ENCODE data around the gene PARD3B.
A peak's percentile ranks its signal among the peaks of the same experiment; 100 is the strongest.

The PARD3B gene

DNA sequence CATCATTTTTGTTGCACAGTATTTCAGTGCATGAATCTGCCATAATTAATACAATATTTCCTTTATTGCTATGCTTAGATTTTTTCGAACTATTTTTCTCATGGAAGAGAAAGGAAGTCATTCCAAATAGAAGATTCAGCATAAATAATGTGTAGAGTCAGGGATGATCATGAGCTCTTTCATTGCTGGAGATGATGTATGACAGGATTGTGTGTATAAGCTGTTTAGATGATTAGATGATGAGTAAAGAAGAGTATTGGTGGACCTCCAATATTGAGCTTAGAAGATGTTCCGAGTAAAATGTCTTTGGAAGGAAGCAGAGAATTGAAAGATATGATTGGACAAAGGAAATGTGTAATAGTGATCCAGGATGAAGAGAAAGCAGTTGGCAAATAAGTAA lies 364.5 kb downstream of the PARD3B start:
- DNase-seq: peak; percentile 5

DNA sequence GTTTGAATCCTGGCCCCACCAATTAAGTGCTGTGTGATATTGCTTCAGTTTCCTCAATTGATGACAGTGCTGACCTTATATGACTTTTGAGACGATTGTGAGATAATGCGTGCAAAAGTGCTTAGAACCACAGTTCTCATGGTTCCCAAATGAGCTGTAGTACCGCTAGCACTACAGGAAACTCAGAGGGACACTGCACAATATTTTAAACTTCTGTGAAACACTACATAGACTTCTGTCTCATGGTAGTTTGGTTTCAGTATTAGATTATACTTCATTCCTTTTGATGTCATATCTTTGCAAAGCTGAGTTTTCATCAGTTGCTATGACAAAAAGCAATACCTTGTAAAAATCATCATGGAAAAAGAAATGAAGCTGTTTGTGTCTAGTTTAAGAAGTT lies 368.0 kb downstream of the PARD3B start:
- DNase-seq: no peak

DNA sequence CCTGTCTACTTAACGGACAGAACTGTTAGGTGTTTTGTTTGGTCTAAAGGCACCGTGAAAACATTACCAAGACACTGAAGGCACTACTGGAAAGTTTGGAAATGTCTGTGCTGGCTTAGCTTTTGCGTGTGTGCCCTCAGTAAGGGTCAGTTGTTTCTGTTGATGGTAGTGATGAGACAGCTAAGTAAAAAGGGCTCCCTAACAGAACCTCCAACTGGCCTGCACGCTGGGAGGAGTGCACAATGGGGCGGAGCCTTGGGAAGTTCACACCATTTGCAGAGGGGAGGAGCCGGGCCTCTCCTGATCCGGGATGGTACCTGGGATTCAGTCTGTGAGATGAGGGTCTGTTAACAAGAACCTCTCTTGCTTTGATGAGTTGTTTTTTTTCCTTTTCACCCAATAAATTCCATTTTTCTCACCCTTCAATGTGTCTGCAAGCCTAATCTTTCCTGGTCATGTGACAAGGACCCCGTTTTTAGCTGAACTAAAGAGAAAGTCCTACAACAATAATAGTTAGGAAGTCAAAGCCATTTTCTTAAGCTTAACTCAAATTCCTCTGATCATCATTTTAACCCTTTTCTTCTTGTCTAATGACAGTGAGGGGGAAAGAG lies 368.7 kb downstream of the PARD3B start:
- DNase-seq: no peak

- no peak for DNase-seq
Measured at GRCh38 chr2:204914708-204915107, 369.4 kb downstream of the PARD3B start.

GRCh38 chr2:204917089-204917701 lies 371.9 kb downstream of the PARD3B start:
- no peak for DNase-seq

GRCh38 chr2:204920776-204921175 lies 375.5 kb downstream of the PARD3B start:
- no peak for DNase-seq

DNA sequence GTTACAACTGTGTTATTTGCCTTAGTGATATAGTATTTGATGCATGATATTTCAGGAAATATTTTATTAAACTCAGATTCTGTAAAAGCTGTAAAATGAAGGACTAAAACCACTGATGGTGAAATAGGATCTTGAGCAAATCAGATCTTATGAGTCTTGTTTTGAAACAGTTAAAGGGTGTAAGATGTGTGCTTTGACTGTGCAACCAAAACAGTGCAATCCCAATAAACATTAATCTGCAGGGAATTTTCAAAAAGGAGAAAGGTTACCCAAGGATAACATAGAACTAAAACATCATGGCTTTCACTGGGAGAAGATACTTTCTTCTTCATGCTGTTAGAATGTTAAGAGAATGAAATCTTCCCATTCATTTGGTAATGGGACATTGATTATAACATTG lies 378.7 kb downstream of the PARD3B start:
- no peak for DNase-seq

- DNase-seq: no peak
Measured at GRCh38 chr2:204931562-204931961, 386.3 kb downstream of the PARD3B start.

GRCh38 chr2:204933735-204934374 lies 388.6 kb downstream of the PARD3B start:
- DNase-seq: no peak

DNA sequence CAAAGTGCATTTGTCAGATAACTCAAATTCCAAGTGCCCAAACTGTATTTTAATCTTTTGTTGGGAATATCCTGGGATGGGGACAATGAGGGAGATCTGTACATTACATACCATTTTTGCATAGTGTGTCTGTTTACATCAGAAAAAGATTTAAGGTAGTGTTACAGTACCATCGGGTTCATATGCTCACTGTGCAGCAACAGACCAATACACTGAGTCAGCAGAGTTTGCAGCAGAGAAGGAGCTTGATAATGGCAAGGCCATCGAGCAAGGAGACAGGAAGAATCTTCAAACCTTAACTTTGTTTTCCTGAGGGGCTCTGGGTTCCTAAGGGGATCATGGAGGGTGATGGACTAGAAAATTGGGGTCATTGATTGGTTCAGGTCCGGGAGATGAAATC lies 399.7 kb downstream of the PARD3B start:
- no peak for DNase-seq

- DNase-seq: no peak
Measured at GRCh38 chr2:204945376-204945775, 400.1 kb downstream of the PARD3B start.

DNA sequence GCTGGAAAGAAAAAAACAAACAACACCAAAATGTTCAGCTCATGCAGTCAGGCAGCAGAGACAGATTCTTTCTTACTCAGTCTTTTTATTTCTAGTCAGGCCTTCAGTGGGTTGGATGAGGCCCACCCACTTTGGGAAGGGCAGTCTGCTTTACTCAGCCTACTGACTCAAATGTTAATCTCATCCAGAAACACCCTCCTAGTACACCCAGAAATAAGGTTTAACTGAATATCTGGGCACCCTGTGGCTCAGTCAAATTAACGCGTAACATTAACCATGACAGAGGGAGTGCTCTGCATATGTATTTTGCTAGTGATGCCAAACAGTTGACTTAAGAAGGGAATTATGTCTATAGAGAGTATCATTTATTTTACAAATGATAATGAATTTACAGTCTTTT lies 401.6 kb downstream of the PARD3B start:
- no peak for DNase-seq

- no peak for DNase-seq
Measured at GRCh38 chr2:204947405-204947804, 402.1 kb downstream of the PARD3B start.

- no peak for DNase-seq
Measured at GRCh38 chr2:204948024-204948763, 402.9 kb downstream of the PARD3B start.

DNA sequence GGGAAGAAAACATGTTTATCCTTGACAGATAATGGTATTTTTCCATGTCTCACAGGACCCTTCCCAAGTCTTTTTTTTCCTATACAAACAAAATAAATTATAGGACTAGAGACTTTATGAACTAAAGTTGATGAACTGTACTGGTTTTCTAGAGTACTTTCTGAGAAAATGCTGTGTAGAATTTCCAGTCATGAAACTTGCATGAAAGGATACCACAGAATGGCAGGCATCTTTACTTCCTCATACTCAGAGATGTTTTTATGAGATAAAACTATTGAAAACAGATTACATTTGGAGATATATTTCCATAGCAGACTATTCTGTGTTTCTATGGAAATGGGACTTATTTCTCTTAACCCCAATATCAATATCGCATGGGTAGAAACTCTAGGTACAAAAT lies 403.5 kb downstream of the PARD3B start:
- no peak for DNase-seq

DNA sequence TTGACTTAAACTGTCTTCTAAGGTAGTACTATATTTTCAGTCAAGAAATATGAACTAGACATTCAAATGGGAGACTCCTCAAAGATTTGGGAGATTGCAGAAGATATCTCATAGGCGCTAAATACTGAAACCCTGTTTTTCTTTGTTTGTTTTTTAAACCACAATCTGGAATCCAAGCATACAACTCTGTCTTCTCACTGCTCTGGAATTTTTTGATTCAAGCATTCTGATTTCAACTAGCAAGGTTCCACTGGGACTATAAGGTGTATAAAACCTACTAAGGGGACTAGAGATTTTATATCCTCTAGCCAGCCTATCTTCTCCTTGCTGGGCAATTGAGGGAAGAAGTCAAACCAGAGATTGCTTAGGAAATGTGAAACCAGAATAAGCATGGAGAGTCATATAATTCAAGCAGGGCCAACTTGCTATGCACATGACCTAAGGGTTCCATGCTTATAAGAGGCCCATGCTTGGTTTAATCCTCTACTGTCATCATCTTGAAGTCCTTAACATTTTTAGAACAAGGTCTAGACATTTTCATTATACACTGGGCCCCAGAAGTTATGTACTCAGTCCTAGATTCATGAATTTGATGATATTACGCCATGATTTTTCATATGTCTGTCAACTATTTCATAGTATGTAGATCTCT lies 405.5 kb downstream of the PARD3B start:
- peak; percentile 65 for DNase-seq

- no peak for DNase-seq
Measured at GRCh38 chr2:204958371-204958770, 413.1 kb downstream of the PARD3B start.

- no peak for DNase-seq
Measured at GRCh38 chr2:204964414-204964813, 419.1 kb downstream of the PARD3B start.

GRCh38 chr2:204966245-204966644 lies 421.0 kb downstream of the PARD3B start:
- DNase-seq: no peak

DNA sequence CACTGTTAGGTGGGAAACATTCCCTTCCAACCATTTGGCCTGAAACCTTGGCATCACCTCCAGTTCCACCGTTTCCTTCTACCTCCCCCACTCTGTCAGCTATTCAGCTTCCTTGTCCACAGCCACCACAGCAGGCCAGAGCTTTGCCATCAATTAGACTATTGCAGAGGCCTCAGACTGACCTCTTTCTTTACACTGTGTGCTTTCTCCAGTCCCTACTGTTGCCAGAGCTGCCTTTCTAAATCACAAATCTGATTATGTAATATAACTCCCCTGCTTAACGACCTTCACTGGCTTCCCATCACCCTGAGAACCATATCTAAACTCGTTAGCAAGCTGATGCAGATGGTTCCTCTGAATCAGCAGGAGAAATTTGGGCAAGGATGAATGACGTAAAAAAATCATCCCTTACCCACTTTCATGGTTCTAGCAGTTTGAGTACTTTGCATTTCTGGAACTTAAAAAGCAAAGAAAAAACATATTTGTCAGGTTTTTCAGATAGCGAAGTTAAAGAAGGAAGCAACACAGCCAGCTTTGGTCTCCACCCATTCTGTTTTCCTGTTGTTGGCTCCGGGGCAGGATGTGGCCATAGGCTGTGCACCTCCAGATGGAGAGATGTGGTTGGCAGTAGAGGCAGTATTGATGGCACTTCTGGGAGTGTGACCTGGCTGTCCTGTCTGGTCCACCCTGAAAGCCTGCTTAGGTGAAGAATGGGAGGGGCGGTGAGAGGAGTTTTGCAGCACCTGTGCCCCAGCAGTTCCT lies 422.1 kb downstream of the PARD3B start:
- no peak for DNase-seq

DNA sequence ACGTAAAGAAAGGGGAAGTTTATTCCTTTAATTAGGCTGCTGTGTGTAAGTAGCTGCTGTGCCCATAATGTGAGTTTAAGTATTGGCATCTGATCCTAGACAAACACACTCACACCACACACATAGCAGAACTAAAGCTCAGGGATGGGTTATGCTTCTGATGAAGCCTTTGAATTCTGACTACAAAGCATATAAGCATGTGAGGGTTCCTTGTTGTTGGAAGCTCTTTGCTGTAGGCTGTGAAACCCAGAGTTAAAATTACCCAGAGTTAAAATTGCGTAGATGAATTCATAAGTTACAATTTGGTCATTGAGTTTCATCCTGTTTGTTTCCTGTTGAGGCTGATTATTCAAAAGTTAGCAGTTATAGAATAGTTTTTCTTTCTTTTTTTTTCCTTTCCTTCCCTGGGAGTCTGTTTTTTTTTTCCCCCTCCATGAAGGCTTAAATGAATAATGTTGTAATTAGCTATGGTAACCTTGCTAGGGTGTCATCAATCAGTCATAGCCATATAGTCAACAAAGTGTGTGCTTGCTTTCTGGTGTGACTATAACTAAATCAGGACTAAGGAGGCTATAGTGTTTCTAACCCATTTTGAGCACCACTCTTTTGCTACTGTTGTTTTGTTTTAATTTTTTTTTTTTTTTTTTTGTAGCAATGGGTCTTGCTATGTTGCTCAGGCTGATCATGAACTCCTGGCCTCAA lies 426.1 kb downstream of the PARD3B start:
- no peak for DNase-seq

DNA sequence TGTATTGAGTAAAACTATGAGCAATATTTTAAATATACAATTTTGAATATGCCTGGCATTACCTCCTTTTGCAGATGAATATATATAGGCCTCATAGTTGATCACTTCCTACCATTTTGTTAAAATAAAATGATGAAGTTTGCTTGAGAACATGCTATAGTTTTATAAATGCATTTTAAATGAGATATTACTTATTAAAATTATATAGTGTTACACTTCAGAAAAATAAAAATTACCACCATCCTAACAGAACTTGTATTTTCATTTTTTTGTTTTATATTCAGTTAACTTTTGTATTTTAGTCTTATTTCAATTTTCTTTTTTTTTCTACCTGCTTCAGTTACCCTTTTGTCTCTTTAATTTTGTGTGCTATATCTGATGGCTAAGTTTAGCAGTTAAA lies 426.9 kb downstream of the PARD3B start:
- DNase-seq: no peak

Data from EL (cell line).